ENCODE results near the gene MVK.

DNA sequence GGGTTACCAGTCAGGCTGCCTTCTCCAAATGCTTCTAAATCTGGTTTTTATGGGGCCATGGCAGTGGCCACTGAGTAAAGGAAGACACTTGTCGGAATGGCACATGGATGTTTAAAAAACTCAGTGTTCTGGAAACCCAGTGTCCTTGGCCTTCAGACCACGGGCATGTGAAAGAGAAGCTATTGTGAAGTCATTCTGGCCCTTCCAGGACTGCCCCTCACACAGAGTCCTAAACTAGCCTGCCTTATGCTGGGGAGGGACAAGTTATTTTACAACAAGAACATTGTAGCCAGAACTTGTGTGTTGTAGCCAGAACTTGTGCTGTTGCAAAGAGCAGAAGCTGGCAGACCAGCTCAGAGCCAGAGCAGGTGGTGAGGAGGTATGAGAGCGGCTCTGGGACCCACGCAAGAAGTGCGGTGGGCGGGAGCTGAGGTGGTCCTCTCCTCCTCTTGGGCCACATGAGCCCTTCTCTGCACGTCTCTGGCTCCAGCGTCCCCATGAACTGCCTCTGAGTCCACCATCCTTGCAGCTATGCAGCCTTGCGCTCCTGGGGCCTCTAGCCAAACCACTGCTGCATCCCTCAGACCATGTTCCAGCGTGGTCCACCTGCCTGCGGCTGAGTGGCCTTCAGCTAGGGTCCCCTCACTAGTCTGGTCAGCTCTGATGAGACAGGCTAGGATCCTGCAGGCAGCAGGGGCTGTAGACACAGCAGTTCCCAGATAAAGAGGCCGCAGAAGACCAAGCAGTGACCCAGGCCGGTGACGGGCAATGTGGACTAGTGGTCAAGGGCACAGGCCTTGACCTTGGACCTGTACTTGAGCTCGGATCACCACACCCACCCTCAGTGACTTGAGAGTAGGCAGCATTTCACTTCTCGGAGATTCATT, 32.8 kb upstream of the MVK start:
- TF ChIP-seq, protein P1, sequence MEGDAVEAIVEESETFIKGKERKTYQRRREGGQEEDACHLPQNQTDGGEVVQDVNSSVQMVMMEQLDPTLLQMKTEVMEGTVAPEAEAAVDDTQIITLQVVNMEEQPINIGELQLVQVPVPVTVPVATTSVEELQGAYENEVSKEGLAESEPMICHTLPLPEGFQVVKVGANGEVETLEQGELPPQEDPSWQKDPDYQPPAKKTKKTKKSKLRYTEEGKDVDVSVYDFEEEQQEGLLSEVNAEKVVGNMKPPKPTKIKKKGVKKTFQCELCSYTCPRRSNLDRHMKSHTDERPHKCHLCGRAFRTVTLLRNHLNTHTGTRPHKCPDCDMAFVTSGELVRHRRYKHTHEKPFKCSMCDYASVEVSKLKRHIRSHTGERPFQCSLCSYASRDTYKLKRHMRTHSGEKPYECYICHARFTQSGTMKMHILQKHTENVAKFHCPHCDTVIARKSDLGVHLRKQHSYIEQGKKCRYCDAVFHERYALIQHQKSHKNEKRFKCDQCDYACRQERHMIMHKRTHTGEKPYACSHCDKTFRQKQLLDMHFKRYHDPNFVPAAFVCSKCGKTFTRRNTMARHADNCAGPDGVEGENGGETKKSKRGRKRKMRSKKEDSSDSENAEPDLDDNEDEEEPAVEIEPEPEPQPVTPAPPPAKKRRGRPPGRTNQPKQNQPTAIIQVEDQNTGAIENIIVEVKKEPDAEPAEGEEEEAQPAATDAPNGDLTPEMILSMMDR (IDR thresholded peaks at IDR 0.05), result no peak
- no peak for TF ChIP-seq POLR2A (IDR thresholded peaks at IDR 0.05)

Measured in right lobe of liver (tissue), 4 donors.